Tibial artery (tissue), 4 donors: Measurements from ENCODE around the gene P3H4.

ENCODE experiments used
- DNase-seq, 2 donors: peaks; one replicate each; pipeline ENCODE4 v3.0.0-alpha.2; 2019
- H3K27ac ChIP-seq, 2 donors: fragments of 200-600 bp; sonication (generic) in 1 of 2; 1 replicate in 1 of 2; 2 replicates in 1 of 2; pipeline ENCODE4 v1.5.1; 2018 to 2019; ENCODE audit warnings: mild to moderate bottlenecking in 1 of 2
- H3K27me3 ChIP-seq, 2 donors: fragments of 200-600 bp; sonication (generic) in 1 of 2; one replicate each; pipeline versions ENCODE4 v1.5.1 to v1.6.0; 2016 to 2019
- H3K36me3 ChIP-seq, 3 donors: fragments of 200-600 bp; sonication (generic) in 2 of 3; one replicate each; pipeline ENCODE4 v1.5.1; 2016 to 2019; ENCODE audit warnings: mild to moderate bottlenecking in 2 of 3
- H3K4me1 ChIP-seq, 4 donors: fragments of 200-600 bp; sonication (generic) in 2 of 4; 1 replicate in 3 of 4; 2 replicates in 1 of 4; pipeline ENCODE4 v1.5.1; 2016 to 2019
- H3K4me3 ChIP-seq, 2 donors: fragments of 200-600 bp; sonication (generic) in 1 of 2; 1 replicate in 1 of 2; 2 replicates in 1 of 2; pipeline ENCODE4 v1.5.1; 2018 to 2019; ENCODE audit warnings: mild to moderate bottlenecking in 2 of 2
- H3K9me3 ChIP-seq, 3 donors: fragments of 200-600 bp; sonication (generic) in 1 of 3; one replicate each; pipeline ENCODE4 v1.5.1; 2016 to 2019
- CTCF ChIP-seq, 2 experiments: fragments of 200-600 bp in 1 of 2; fragments of 450-650 bp in 1 of 2; IDR thresholded peaks; one replicate each; pipeline ENCODE4 v1.5.1; 2017 to 2019; ENCODE audit warnings: antibody characterized with exemption in 2 of 2, mild to moderate bottlenecking in 1 of 2, moderate library complexity in 1 of 2
- intact Hi-C: fragments of 100-400 bp; cut with DNase I; formaldehyde crosslinking; loops from one replicate; pipeline ENCODE4 v1.15.0; 2023; ENCODE audit warnings: low total_unique reads

Gene P3H4

GRCh38 chr17:41822216-41823140, 10.7 kb upstream of the P3H4 start:
- no peak for TF ChIP-seq CTCF (IDR thresholded peaks at IDR 0.05)
- Histone ChIP-seq H3K36me3 (peaks cover 19 to 47% (median 20%) of the 10 kb centered on the region in 3 donors), H3K27me3 (no peaks in the 10 kb centered on the region), H3K9me3 (no peaks in the 10 kb centered on the region), H3K27ac (no peak overlapping the region), H3K4me3 (no peak overlapping the region), H3K4me1 (no peaks in the 10 kb centered on the region)
- DNase-seq: no peak
- intact Hi-C loops: no loop called here

GRCh38 chr17:41821776-41822175, 10.0 kb upstream of the P3H4 start:
- Histone ChIP-seq H3K4me3 (no peak overlapping the region), H3K27me3 (no peaks in the 10 kb centered on the region), H3K36me3 (peaks cover 13 to 40% (median 15%) of the 10 kb centered on the region in 3 donors), H3K4me1 (no peaks in the 10 kb centered on the region), H3K9me3 (no peaks in the 10 kb centered on the region), H3K27ac (no peak overlapping the region)
- intact Hi-C loops: no loop called here
- no peak for DNase-seq
- TF ChIP-seq CTCF (IDR thresholded peaks at IDR 0.05): no peak

GRCh38 chr17:41818024-41818423, 6.3 kb upstream of the P3H4 start:
- no peak overlapping the region for H3K27ac ChIP-seq
- H3K27me3 ChIP-seq: no peaks in the 10 kb centered on the region
- H3K4me3 ChIP-seq: no peak overlapping the region
- no peak for TF ChIP-seq CTCF (IDR thresholded peaks at IDR 0.05)
- peaks cover 0 to 13% (median 0%) of the 10 kb centered on the region in 3 donors for H3K36me3 ChIP-seq
- no peaks in the 10 kb centered on the region for H3K9me3 ChIP-seq
- intact Hi-C loops: loop anchor here (10.0 kb wide), 1 partner anchor 47 kb away; the partner anchor contains the start of gene KLHL11
- DNase-seq: no peak
- peaks cover 0 to 11% (median 10%) of the 10 kb centered on the region in 4 donors for H3K4me1 ChIP-seq

GRCh38 chr17:41816637-41817320, 5.0 kb upstream of the P3H4 start:
- no peak overlapping the region for H3K27ac ChIP-seq

More at GRCh38 chr17:41816637-41817320, 5.0 kb upstream of the P3H4 start:
- Histone ChIP-seq H3K27me3 (no peaks in the 10 kb centered on the region), H3K36me3 (peaks cover 0 to 13% (median 0%) of the 10 kb centered on the region in 3 donors), H3K4me1 (peaks cover 0 to 20% (median 15%) of the 10 kb centered on the region in 4 donors), H3K4me3 (no peak overlapping the region), H3K9me3 (no peaks in the 10 kb centered on the region)
- intact Hi-C loops: loop anchor here (10.0 kb wide), 1 partner anchor 48 kb away; the partner anchor contains the start of gene KLHL11
- TF ChIP-seq CTCF (IDR thresholded peaks at IDR 0.05): no peak
- DNase-seq: no peak
